Bone marrow (tissue), 2 donors: ENCODE measurements around the gene FMNL2.
A peak's percentile ranks its signal among the peaks of the same experiment; 100 is the strongest.
"Not testable (repeated sequence)": the region's sequence is repeated elsewhere in the genome, so short reads cannot be mapped to it uniquely, and the experiment has no call there.

Source experiments
- DNase-seq, 2 donors: peaks; one replicate each; lab custom pipeline; 2025; lab: John Stamatoyannopoulos, UW

FMNL2 gene

DNA sequence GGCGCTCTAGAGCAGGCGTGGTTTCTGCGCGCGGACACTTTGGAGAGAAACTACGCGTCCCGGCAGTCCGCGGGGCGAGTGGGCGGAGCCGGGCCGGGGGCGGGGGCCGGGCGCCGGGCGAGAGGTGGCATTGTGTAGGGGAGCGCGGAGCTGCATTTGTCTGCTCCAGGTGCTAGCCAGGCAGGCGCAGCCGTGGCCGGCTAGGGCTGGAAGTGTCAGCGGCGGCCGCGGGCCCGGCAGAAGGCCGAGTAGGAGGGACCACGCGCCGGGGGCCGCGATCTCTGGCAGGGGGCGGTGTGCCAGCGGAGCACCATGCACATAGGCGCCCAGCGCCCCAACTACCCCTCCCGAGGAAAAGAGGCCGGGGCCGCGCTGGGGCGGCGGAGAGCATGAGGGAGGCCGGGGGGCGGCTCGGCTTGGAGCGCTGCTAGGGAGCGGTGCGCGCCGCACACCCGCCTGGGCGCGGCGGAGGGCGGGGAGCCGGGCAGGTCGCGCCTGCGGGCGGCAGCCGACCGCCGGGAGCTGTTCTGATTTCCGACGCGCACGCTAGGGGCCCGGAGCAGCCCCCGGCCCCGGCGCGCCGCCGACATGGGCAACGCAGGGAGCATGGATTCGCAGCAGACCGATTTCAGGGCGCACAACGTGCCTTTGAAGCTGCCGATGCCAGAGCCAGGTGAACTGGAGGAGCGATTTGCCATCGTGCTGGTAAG, at the start of gene FMNL2:
FMNL2 (plus strand) TSS at position 159 of the 710 bp plus-strand sequence.
- peak in 1 of 2 donors; percentile 71 for DNase-seq

- DNase-seq: no peak
These were observed 42.0 kb upstream of the FMNL2 start for GRCh38 chr2:152292991-152293390.

GRCh38 chr2:152297715-152298114, 37.3 kb upstream of the FMNL2 start:
- no peak for DNase-seq

DNA sequence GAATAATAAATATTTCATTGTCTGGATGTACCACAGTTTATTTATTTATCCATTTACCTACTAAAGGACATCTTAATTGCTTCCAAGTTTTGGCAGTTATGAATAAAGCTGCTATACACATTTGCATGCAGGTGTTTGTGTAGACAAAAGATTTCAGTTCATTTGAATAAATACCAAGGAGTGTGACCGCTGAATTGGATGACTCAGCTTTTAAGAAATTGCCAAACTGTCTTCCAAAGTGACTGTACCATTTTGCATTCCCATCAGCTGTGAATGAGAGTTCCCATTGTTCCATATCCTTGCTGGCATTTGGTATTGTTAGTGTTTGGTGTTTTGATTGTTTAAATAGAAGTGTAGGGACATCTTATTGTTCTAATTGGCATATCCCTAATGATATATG, 36.2 kb upstream of the FMNL2 start:
- no peak for DNase-seq

DNA sequence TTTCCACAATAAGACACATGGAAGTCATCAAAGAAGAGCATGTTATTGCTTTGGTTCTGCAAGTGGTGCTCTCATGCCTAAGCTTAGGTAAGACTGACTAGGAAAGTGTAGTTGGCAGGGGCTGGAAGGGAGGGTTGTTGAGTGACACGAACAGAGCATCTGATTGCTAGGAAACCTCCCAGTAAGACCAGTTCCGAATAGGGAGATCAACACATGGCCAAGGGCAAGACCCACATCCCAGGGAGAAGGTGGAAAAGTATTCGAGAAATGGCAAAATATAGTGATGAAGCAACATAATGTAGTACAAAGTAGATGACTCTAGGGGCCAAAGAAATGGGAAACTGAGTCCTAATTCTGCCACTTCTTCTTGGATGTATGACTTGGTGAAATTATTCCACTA, 33.8 kb upstream of the FMNL2 start:
- DNase-seq: no peak

DNA sequence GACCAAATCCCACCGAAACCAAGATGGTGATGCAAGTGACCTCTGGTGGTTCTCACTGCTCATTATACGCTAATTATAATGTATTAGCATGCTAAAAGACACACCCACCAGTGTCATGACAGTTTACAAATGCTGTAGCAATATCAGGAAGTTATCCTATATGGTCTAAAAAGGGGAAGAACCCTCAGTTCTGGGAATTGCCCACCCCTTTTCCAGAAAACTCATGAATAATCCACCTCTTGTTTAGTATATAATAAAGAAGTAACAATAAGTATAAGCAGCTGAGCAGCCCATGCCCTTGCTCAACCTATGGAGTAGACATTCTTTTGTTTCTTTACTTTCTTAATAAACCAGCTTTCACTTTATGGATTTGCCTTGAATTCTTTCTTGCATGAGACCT, 31.0 kb upstream of the FMNL2 start:
- DNase-seq: no peak

- DNase-seq: no peak
These were observed 30.1 kb upstream of the FMNL2 start for GRCh38 chr2:152304836-152305235.

DNA sequence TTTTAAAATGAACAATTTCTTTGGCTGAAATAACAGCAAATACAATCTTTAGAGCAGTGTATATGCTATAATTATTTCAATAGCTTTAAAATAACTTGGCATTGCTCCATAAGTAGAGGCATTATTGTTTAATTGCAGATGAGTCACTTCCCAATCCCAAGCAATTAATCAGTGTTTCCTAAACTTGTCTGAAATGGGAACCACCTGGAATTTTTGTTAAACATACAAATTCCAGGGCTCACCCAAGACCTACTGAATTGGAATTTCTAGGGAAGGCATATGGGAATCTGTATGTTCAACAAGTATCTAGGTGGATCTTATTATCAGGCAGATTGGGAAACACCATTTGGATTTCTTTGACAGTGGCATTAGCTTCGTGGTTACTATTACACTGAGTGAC, 27.1 kb upstream of the FMNL2 start:
- DNase-seq: no peak

DNA sequence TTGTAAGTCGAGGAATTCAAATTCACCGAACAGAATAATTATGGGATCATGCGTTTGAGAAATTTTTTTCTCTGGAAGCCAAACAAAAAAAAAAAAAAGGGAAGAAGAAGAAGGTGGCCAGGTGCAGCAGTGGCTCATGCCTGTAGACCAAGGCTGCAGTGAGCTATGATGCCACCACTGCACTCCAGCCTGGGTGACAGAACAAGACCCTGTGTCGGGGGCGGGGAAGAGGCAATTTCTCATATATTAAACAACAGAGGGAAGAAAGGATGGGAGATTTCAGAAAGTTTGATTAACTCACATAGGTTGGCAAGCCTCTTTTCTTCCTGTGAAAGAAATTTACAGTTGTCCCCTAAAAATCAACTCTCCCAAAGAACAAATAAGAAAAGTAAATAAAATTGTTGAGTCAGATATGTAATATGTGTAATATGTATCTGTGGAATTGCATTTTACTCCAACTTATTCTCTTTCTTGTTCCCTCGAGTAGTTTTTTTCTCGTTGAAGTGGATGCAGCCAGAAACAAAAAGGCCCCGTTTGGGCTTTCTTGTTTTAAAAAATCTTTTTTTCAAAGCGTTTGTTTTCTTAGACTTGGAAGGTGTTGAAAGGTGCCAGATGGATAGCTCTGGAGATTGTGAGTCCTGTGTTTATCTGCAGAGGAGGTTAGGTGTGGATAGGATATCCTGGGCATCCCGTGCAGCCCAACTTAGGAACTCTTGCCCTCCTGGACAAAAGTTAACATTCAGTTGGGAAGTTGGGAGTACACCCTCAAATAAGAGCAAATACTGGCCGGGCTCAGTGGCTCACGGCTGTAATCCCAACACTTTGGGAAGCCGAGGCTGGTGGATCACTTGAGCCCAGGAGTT, 25.4 kb upstream of the FMNL2 start:
- no peak for DNase-seq

DNA sequence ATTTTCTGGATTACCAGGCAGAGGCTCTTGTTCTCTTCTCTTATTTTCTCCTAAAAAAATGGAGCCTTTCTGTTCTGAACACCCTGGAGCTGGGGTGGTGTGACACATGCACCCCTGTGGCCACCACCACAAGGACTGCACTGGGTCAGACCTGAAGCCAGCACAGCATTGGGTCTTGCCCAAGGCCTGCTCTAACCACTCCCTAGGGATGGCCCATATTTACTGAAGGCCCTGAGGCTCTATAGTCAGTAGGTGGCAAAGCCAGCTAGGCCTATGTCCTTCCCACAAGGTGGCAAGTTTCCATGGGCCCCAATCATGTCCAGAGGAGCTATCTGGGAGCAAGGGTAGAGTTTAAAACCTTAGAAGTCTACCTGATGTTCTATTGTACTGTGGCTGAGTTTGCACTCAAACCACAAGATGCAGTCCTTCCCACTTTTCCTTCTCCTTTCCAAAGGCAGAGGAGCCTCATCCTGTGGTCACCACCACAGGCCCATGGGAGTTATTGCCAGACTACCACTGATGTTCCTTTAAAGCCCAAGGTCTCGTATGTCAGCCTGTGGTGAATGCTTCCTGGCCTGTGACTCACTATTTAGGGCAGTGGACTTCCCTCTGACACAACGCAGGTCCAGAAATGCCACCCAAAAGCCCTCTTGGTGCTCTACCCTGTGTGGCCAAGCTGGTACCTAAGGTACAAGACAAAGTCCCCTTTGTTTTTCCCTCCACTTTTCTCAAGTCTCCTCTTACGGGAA, 15.0 kb upstream of the FMNL2 start:
- DNase-seq: no peak

GRCh38 chr2:152320814-152321213, 14.2 kb upstream of the FMNL2 start:
- DNase-seq: no peak

DNA sequence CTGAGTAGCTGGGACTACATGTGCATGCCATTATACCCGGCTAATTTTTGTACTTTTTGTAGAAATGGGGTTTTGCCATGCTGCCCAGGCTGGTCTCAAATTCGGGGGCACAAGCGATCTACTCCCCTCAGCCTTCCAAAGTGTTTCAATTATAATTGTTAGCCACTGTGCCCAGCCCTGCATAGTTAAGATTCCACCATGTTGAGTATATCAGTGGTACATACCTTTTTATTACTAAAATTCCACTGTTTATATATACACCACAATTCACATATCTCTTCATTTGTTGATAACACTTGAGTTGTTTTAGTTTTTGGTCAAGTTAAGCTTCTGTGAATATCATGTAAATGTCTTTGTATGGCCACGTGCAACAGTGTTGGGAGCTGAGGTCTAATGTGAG, 12.8 kb upstream of the FMNL2 start:
- DNase-seq: no peak

DNA sequence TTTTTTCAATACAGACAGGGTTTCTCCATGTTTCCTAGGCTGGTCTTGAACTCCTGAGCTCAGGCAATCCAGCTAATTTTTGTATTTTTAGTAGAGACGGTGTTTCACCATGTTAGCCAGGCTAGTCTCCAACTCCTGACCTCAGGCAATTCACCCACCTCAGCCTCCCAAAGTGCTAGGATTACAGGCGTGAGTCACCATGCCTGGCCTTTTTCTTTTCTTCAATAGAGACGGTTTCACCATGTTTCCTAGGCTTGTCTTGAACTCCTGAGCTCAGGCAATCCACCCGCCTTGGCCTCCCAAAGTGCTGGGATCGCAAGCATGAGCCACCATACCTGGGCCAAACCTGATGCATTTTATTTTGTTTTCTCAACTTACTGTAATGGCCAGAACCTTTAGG, 9.8 kb upstream of the FMNL2 start:
- not testable (repeated sequence) for DNase-seq

GRCh38 chr2:152326710-152327109, 8.3 kb upstream of the FMNL2 start:
- no peak for DNase-seq

- no peak for DNase-seq
These were observed 7.0 kb upstream of the FMNL2 start for GRCh38 chr2:152328013-152328412.

DNA sequence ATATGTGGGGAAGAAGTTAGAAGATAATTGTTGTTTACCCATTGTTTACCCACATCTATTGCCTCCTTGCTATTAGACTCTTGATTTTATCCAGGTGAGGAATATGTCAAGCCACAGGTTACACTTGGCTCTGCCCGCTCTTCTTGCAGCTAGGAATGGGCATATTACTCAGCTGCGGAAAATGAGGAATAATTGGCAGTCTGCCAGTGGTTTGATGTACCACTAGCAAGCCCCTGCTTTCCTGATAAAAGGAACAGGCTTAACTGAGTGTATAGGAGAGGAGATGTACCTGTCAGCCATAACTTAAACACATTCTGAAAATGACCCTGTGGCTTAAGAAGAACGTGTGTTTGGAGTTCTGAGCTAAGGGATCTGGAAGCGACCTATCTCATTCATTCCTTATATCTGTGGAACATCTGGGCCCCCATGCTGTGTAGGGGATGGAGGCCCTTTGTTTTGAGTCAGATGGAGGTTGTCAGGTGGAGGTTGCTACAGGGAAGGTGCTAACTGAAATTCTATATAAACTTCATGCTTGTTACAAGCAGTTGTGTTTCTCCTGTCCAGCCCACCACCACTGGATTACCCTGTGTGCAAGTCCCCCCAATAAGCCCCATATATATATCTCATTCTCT, 4.6 kb upstream of the FMNL2 start:
- no peak for DNase-seq

DNA sequence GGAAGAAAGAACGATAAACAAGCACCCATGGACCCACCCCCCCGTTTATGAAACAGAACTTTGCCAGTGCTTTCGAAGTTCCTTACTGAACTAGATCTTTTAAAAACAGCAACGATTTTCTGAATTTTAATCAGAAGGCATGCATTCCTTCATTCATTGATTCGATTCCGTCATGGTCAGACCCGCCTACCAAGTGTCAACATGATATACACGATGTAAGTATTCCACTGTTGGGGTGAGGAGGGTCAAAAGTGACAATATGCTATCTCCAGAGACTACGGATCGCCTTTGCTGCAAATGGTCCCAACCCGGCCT, 316 bp upstream of the FMNL2 start:
- DNase-seq: no peak

DNA sequence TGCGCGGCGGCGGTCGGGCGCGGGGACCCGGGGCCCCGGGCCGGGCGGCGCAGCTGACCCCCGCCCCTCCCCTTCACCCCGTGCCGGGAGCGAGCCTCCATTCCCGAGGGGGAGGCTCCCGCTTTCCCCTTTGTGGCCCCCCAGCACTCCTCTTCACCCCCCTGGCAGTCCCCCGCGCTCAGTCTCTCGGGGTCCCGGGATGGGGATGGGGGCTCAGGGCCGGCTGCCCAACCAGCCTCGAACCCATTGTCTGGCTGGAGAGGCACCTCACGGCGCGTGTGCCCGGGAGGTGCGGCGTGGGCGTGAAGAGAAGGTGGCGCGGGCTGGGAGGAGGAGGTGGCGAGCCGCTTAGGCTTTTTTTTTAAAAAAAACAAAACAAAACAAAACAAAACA, 748 bp downstream of the FMNL2 start:
- DNase-seq: no peak

GRCh38 chr2:152336119-152336853, 1.3 kb downstream of the FMNL2 start:
- no peak for DNase-seq

GRCh38 chr2:152336854-152337510, 2.0 kb downstream of the FMNL2 start:
- DNase-seq: no peak

DNA sequence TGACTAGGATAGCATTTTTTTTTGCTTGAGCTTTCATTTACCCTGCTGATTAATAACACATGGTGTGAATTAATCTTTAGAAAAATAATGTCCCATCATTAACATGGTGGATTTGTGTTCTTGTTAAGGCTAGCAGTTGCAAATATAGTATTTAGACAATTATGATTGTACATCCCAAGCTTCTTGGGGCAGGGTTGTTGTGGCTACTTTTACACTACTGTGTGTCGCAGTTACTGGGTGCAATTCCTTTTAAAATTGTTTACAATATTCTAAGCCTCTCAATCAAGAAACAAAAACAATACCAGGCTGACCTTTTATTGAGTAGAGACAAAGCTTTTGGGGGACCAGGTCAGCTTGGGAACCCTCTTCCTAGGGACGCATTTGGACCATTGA, 2.5 kb downstream of the FMNL2 start:
- no peak for DNase-seq
